Measurements from ENCODE around the gene FCGR1A.
"Not testable (repeated sequence)": the region's sequence is repeated elsewhere in the genome, so short reads cannot be mapped to it uniquely, and the experiment has no call there.

DNA sequence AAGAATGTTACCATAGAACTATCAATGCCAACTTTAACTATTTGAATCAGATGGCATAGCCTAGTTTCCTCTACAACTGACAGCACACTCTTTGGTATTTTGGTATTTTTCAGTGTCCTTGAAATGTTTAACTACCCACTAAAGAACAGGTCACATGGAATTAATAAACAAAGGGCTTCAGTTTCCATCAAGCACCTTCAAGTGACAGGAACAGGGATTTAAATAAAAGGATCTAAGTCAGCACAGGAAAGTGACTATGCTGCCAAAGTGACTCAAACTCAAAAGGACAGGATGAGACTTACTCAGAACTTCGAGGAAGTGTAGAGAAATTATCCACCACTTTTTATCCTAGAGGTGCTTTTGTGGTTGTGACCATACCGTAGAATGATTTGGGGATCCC lies 20.2 kb upstream of the FCGR1A start:
- not testable (repeated sequence) for TF ChIP-seq POLR2AphosphoS5 (IDR thresholded peaks at IDR 0.05)
- TF ChIP-seq, protein P1, sequence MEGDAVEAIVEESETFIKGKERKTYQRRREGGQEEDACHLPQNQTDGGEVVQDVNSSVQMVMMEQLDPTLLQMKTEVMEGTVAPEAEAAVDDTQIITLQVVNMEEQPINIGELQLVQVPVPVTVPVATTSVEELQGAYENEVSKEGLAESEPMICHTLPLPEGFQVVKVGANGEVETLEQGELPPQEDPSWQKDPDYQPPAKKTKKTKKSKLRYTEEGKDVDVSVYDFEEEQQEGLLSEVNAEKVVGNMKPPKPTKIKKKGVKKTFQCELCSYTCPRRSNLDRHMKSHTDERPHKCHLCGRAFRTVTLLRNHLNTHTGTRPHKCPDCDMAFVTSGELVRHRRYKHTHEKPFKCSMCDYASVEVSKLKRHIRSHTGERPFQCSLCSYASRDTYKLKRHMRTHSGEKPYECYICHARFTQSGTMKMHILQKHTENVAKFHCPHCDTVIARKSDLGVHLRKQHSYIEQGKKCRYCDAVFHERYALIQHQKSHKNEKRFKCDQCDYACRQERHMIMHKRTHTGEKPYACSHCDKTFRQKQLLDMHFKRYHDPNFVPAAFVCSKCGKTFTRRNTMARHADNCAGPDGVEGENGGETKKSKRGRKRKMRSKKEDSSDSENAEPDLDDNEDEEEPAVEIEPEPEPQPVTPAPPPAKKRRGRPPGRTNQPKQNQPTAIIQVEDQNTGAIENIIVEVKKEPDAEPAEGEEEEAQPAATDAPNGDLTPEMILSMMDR (IDR thresholded peaks at IDR 0.05), result not testable (repeated sequence)

Measured in breast epithelium (tissue), 3 donors.